ENCODE measurements around the gene TTC3.
A peak's percentile ranks its signal among the peaks of the same experiment; 100 is the strongest.

The TTC3 gene

DNA sequence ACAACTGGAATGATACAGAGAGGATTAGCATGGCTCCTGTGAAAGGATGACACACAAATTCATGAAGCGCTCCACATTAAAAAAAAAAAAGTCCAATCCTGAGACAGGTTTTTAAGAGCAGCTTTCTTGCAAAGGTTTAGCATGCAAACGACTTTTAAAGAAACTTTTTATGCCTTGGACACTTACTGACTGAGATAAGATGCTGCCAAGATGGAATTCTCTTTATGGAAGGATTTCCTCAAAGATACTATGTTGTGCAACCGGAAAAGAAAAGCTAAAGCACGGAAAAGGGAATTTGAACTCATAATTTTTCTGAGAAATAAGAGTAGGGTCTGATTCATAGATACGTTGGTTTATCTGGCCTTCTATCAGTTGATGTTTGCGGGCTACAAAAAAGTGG, 27.5 kb upstream of the TTC3 start:
- TF ChIP-seq GATA2 (IDR thresholded peaks at IDR 0.05; ENCODE audit: low read depth, low read length) (no peak), GATA3 (IDR thresholded peaks at IDR 0.05; ENCODE audit: low read depth, low read length) (no peak)

DNA sequence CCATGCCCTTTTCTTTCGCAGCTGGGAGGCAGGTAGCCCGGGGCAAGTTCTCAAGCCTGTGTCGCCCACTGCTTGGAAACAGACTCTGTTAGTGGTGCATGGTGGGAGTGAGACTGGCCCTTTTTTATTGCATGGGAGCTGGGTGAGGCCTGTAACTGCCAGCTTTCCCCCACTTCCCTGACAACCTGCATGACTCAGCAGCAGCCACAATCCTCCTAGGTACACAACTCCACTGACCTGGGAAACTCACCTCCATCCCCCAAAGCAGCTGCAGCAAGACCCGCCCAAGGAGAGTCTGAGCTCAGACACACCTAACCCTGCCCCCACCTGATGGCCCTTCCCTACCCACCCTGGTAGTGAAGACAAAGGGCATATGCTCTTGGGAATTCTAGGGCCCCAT, 26.0 kb upstream of the TTC3 start:
- TF ChIP-seq GATA2 (IDR thresholded peaks at IDR 0.05; ENCODE audit: low read depth, low read length) (no peak), GATA3 (IDR thresholded peaks at IDR 0.05; ENCODE audit: low read depth, low read length) (no peak)

DNA sequence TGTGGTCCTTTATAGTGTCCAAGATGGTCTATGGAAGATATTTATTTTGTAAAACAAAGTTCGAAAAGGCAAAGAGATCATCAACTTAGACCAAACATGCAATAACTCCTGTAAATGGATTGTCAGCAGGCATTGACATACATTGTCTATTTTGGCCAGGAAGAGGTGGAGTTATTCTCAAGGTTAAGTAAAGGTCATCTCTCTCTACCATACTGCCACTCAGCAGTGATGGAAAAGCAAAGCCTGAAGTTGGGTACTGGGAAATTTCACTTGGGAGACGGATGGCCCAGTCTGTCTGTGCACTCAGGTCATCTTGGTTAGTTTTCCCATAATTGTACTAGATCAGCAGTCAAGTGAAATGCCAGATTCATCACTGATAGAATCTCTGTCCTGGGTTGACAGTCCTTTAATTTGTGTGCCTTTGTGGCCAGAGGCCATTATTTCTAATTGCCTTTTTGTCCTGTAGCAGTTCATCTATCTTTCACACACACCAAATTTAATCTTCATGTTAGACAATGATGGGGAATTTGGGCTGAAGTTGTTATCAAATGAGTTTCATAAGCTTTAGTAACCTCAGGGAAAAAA, 17.7 kb upstream of the TTC3 start:
- peak; percentile 74 for TF ChIP-seq GATA3 (IDR thresholded peaks at IDR 0.05; ENCODE audit: low read depth, low read length)
- TF ChIP-seq GATA2 (IDR thresholded peaks at IDR 0.05; ENCODE audit: low read depth, low read length) = peak; percentile 67

DNA sequence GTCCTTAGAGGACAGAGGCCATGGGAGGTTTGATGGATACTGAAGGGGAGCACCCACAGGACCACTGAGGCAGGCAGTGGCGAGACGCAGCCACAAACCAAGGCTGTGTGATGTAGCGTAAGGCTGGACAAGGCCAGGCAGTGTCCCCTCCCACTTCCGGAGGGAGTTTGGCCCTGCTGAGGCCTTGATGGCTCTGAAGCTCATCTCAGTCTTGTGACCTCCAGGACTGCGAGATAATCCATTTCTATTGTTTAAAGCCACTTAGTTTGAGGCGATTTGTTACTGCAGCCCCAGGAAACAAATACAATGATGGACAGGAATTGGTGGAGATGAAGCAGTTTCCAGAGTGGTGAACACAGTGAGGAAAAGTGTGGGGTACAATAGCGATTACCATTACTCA, 15.4 kb upstream of the TTC3 start:
- TF ChIP-seq GATA3 (IDR thresholded peaks at IDR 0.05; ENCODE audit: low read depth, low read length) = no peak
- no peak for TF ChIP-seq GATA2 (IDR thresholded peaks at IDR 0.05; ENCODE audit: low read depth, low read length)

DNA sequence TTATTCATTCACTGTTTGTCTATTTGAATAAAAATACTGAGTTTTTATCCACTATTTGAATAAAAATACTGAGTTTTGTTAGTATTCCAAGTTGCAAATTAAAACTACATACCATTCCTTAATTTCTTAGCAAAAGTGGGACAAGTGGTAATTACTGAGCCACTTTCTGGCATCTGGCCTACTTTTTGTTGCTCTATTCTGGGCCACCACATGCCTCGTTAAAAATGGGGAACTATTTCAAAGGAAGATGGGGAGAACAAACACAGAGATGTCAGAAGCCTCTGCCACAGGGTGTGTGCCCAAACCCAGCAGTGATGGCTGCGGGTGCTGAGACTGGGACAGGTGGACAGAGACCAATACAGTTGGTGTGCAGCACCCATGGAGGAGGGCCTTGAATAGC, 14.8 kb upstream of the TTC3 start:
- TF ChIP-seq GATA2 (IDR thresholded peaks at IDR 0.05; ENCODE audit: low read depth, low read length) (no peak), GATA3 (IDR thresholded peaks at IDR 0.05; ENCODE audit: low read depth, low read length) (no peak)

DNA sequence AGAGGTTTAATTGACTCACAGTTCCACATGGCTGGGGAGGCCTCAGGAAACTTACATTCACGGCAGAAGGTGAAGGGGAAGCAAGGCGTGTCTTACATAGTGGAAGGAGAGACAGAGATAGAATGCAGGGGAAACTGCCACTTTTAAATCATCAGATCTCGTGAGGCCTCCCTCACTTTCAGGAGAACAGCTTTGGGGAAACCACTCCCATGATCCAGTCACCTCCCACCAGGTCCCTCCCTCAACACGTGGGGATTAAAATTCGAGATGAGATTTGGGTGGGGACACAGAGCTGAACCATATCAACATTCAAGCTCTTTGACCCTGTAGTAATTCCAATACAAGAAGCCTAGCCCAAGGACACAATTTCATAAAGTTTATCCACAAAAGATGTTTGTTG, 13.9 kb upstream of the TTC3 start:
- no peak for TF ChIP-seq GATA3 (IDR thresholded peaks at IDR 0.05; ENCODE audit: low read depth, low read length)
- TF ChIP-seq GATA2 (IDR thresholded peaks at IDR 0.05; ENCODE audit: low read depth, low read length) = no peak

DNA sequence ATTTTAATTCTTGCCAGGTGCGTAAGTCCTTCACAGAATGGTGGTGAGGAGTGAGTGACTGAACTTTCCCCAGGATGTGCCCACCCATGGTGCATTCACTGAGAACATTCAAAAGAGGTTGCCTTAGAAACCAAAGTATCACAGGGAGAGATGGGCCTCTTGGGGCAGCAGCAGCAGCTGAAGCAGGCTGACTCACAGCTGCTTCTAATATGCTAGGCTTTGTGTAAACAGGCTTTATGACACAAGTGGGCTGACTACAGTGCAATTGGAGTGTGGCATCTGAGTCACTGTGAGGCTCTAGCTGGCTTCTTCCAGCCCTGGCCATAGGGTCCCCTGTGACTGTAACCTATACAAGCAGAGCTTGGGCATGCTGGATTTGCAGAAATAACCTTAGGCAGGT, 12.8 kb upstream of the TTC3 start:
- TF ChIP-seq GATA2 (IDR thresholded peaks at IDR 0.05; ENCODE audit: low read depth, low read length) = no peak
- TF ChIP-seq GATA3 (IDR thresholded peaks at IDR 0.05; ENCODE audit: low read depth, low read length) = no peak

DNA sequence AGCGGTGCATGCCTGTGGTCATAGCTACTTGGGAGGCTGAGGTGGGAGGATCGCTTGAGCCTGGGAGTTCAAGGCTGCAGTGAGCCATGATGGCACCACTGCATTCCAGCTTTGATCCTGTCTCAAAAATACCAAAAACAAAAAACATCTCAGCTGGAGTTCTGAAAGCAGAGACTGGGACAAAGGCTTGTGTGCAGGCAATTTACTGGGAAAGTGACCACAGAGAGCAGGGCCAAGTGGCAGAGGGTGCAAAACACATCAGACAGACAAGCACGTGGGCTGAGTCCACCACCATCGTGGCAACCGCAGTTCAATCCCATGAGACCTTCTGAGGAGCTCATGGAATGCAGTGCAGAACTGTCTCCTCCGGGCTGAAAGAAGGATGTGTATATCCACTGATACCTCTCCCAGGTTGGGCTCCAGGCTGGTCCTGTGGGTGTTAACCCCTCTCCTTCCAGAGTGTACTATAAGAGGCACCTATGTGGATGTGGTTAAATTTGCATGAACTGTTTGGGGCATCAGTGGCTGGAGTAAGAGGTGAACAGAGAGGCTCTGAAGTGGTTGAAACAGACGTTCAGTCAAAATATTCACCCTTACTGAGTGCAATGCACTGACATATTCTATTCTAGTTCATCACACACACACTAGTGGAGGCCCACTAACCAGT, 11.0 kb upstream of the TTC3 start:
- TF ChIP-seq GATA3 (IDR thresholded peaks at IDR 0.05; ENCODE audit: low read depth, low read length) (no peak), GATA2 (IDR thresholded peaks at IDR 0.05; ENCODE audit: low read depth, low read length) (no peak)

DNA sequence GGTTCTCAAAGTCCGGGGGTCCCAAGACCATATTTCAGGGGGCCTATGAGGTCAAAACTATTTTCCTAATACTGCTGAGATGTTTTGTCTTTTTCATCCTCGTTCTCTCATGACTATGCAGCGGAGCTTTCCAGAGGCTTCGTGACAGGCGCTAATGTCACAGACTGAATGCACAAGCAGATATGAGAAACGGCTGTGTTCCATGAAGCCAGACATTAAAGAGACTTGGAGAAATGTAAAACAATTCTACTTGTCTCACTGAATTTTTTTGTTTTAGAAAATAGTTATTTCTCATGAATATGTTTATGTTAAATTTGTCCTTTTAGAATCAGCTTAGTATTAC, 10.5 kb upstream of the TTC3 start:
- TF ChIP-seq GATA3 (IDR thresholded peaks at IDR 0.05; ENCODE audit: low read depth, low read length) = no peak
- no peak for TF ChIP-seq GATA2 (IDR thresholded peaks at IDR 0.05; ENCODE audit: low read depth, low read length)

DNA sequence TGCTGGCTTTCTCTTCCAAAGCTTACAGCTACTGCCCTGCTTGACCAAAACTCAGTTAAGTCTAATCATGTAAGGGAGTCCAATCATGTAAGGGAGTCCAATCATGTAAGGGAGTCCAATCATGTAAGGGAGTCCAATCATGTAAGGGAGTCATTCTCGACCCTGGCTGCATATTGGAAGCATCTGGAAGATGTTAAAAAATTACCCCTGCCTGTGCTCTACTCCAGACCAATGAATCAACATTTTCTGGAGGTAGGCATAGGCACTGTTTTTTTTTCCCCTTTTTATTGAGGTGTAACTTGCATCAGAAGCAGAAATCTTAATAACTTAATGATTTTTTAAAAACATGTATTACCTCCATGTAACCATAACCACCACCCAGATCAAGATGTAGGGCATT, 9.6 kb upstream of the TTC3 start:
- TF ChIP-seq GATA2 (IDR thresholded peaks at IDR 0.05; ENCODE audit: low read depth, low read length) (no peak), GATA3 (IDR thresholded peaks at IDR 0.05; ENCODE audit: low read depth, low read length) (no peak)

DNA sequence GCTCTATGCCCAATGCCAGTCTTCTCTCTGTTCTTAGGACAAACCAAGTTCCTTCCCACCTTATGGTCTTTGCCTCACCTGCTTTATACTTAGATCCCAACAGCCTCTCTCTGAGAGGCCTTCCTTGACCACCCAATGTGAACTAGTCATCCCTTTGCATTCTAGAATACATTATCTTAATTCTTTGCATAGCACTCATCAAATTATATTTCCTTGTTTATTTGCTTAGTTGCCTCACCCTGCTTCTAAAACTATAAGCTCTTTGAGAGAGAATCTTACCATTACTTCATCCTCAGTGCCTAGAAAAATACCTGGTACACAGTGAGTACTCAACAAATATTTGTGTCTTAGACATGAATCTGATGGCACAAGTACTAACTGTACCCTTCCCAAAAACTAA, 8.2 kb upstream of the TTC3 start:
- TF ChIP-seq GATA3 (IDR thresholded peaks at IDR 0.05; ENCODE audit: low read depth, low read length) = no peak
- TF ChIP-seq GATA2 (IDR thresholded peaks at IDR 0.05; ENCODE audit: low read depth, low read length) = no peak

DNA sequence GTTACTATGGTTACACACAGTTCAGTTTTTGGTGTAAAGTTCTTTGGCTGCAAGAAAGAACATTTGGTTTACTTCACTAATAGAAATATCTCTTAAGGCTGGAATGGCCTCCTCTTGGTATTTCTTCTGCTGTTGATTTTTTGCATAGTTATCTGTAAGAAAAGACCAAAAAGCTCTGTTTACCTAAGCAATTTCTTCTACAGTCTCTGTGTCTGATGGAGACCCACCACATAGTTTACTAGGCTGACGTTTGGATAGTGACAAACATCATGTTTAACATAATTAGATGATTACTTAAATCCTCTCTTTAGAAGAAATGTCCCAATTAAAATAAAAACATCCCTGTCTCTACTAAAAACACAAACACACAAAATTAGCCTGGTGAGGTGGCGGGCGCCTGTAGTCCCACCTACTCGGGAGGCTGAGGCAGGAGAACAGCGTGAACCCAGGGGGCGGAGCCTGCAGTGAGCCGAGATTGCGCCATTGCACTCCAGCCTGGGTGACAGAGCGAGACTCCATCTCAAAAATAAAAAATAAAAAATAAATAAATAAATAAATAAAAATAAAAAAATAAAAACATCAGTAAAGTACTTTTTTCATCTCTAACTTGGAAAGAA, 7.4 kb upstream of the TTC3 start:
- no peak for TF ChIP-seq GATA3 (IDR thresholded peaks at IDR 0.05; ENCODE audit: low read depth, low read length)
- no peak for TF ChIP-seq GATA2 (IDR thresholded peaks at IDR 0.05; ENCODE audit: low read depth, low read length)

DNA sequence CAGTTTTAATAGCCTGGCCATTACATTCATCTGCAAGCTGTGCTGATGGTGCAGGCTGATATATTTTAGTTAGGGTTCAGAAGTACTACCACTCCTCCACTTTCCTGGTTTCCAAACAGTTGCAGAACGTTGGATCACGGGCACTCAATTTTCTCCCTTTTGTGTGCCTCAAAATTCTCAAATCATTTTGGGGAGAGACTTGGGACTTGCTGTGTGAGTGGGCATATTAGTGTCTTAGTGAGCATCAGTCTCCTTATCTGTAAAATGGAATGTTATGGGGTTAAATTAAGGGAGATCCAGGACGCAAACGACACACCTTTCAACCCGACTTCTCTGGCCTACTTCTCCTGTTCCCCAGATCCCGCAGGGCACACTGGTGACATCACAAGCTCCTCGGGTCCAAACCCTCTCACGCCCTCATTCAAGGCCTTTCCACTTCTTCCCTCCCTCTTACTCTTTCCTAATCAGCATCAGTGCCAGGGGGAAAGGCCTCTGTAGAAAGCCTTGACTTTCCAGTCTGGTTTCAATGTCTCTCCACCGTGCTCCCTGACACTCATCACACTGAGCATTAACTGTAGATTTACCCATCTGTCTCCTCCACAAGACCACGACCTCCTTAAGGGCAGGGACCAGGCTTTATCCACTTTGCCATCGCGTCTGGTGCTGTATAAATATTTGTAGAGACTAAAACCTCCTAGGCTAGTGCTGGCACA, 1.3 kb upstream of the TTC3 start:
- TF ChIP-seq GATA2 (IDR thresholded peaks at IDR 0.05; ENCODE audit: low read depth, low read length) (no peak), GATA3 (IDR thresholded peaks at IDR 0.05; ENCODE audit: low read depth, low read length) (no peak)

DNA sequence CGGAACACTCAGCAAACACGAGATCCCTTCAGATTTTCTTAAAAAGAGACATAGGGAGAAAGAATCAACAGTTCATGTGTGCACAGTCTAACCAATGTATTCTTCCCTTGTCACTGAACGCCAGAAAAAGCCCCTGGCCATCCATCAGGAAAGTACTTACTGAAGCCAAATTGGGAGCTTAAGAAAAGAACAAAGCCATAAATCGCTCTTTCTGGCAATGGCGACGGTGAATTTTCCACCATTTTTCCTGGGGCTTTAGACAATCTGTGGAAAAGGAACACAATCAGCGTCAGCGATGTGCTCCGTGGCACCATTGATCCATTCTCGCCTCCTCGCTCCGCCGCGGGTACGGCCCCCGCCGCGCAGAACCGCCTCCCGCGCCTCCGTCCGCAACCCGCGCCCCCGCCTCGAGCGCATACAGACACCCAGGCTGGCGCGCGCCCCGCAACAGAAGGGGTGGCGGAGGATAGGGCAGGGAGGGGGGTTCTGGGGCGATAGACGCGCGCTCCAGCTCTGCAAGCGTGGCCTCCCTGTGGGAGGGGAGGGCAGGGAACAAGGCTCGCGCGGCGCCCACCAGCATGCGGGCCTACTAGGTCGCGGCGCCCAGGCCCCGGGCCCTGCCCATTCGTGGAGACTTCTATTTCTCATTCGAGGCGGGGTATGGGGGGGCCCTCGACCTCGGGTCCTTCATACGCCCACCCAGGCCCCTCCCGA, 623 bp upstream of the TTC3 start:
- no peak for TF ChIP-seq GATA3 (IDR thresholded peaks at IDR 0.05; ENCODE audit: low read depth, low read length)
- TF ChIP-seq GATA2 (IDR thresholded peaks at IDR 0.05; ENCODE audit: low read depth, low read length) = no peak
